ENCODE data around the gene AHDC1.

The AHDC1 gene

GRCh38 chr1:27527890-27528817 is 75.8 kb downstream of the AHDC1 start:
- DNase-seq: peak; percentile 35

- DNase-seq: no peak
Measured at GRCh38 chr1:27527223-27527889, 76.6 kb downstream of the AHDC1 start.

GRCh38 chr1:27526569-27527222 is 77.2 kb downstream of the AHDC1 start:
- peak; percentile 7 for DNase-seq

GRCh38 chr1:27525296-27526272 is 78.4 kb downstream of the AHDC1 start:
- peak; percentile 28 for DNase-seq

GRCh38 chr1:27523337-27524020 is 80.5 kb downstream of the AHDC1 start:
- DNase-seq: no peak

GRCh38 chr1:27522432-27523336 is 81.3 kb downstream of the AHDC1 start:
- DNase-seq: peak; percentile 67

GRCh38 chr1:27521861-27522431 is 82.0 kb downstream of the AHDC1 start:
- peak; percentile 10 for DNase-seq

- DNase-seq: peak; percentile 45
Measured at GRCh38 chr1:27521336-27521831, 82.6 kb downstream of the AHDC1 start.

GRCh38 chr1:27520651-27521050 is 83.3 kb downstream of the AHDC1 start:
- no peak for DNase-seq

- no peak for DNase-seq
Measured at GRCh38 chr1:27519331-27520258, 84.3 kb downstream of the AHDC1 start.

GRCh38 chr1:27518808-27519207 is 85.1 kb downstream of the AHDC1 start:
- no peak for DNase-seq

GRCh38 chr1:27517907-27518718 is 85.8 kb downstream of the AHDC1 start:
- no peak for DNase-seq

- no peak for DNase-seq
Measured at GRCh38 chr1:27517301-27517700, 86.6 kb downstream of the AHDC1 start.

GRCh38 chr1:27515626-27516025 is 88.3 kb downstream of the AHDC1 start:
- DNase-seq: no peak

GRCh38 chr1:27513958-27514357 is 90.0 kb downstream of the AHDC1 start:
- DNase-seq: no peak

GRCh38 chr1:27513528-27513927 is 90.4 kb downstream of the AHDC1 start:
- DNase-seq: no peak

GRCh38 chr1:27509127-27510080 is 94.5 kb downstream of the AHDC1 start:
- DNase-seq: no peak
